ENCODE results near the gene FRMPD3.

GRCh38 chrX:107448625-107448997 is 841 bp upstream of the FRMPD3 start:
- TF ChIP-seq CTCF (conservative IDR thresholded peaks at IDR 0.05 in 1 of 2, IDR thresholded peaks at IDR 0.05 in 1 of 2; ENCODE audit: extremely low read depth in 1 of 2, insufficient read depth in 1 of 2, low read depth in 1 of 2, low read length in 2 of 2) = no peak
- TF ChIP-seq EZH2 (IDR thresholded peaks at IDR 0.05; ENCODE audit: borderline replicate concordance, low read length) = no peak

Measured in mammary epithelial cell (primary cell).